ENCODE data around the gene PDGFRB.

PDGFRB gene

GRCh38 chr5:150190503-150190979, 34.9 kb upstream of the PDGFRB start:
- H3K9me3 ChIP-seq (ENCODE audit: control insufficient read depth, insufficient read depth, low read depth, low read length), result no peaks in the 10 kb centered on the region
- H3K36me3 ChIP-seq (ENCODE audit: control insufficient read depth, insufficient read depth, low read length), result no peaks in the 10 kb centered on the region
- H3K9ac ChIP-seq (ENCODE audit: low read length), result no peak overlapping the region
- H3K4me1 ChIP-seq (ENCODE audit: control insufficient read depth, insufficient read depth, low read length), result peaks cover 28% of the 10 kb centered on the region
- no peak overlapping the region for H3K27ac ChIP-seq (ENCODE audit: low read depth, low read length)
- peak overlapping the region; percentile 59 for H3K4me3 ChIP-seq (ENCODE audit: low read depth, low read length)
- H3K27me3 ChIP-seq (ENCODE audit: control insufficient read depth, insufficient read depth, low read length), result peaks cover 78% of the 10 kb centered on the region

- no peaks in the 10 kb centered on the region for H3K9me3 ChIP-seq (ENCODE audit: control insufficient read depth, insufficient read depth, low read depth, low read length)
- no peak within 1 kb of the TSS for H3K9ac ChIP-seq (ENCODE audit: low read length)
- H3K27me3 ChIP-seq (ENCODE audit: control insufficient read depth, insufficient read depth, low read length), result peaks cover 78% of the 10 kb centered on the region
- no peaks in the 10 kb centered on the region for H3K36me3 ChIP-seq (ENCODE audit: control insufficient read depth, insufficient read depth, low read length)
- H3K4me1 ChIP-seq (ENCODE audit: control insufficient read depth, insufficient read depth, low read length), result peaks cover 34% of the 10 kb centered on the region
- H3K4me3 ChIP-seq (ENCODE audit: low read depth, low read length), result peak within 1 kb of the TSS; percentile 59
- no peak within 1 kb of the TSS for H3K27ac ChIP-seq (ENCODE audit: low read depth, low read length)
These were observed 34.3 kb upstream of the PDGFRB start, which contains the start of gene SLC6A7 for GRCh38 chr5:150189728-150190502. SLC6A7 (plus strand) TSS chr5:150190062; CDS start chr5:150190328, 266 bp downstream.

- Histone ChIP-seq H3K4me3 (ENCODE audit: low read depth, low read length) (peak overlapping the region; percentile 59; the same call in 1 of the 2 replicates), H3K9me3 (ENCODE audit: control insufficient read depth, insufficient read depth, low read depth, low read length) (no peaks in the 10 kb centered on the region), H3K9ac (ENCODE audit: low read length) (no peak overlapping the region), H3K4me1 (ENCODE audit: control insufficient read depth, insufficient read depth, low read length) (peaks cover 37% of the 10 kb centered on the region), H3K27ac (ENCODE audit: low read depth, low read length) (no peak overlapping the region), H3K27me3 (ENCODE audit: control insufficient read depth, insufficient read depth, low read length) (peaks cover 78% of the 10 kb centered on the region), H3K36me3 (ENCODE audit: control insufficient read depth, insufficient read depth, low read length) (no peaks in the 10 kb centered on the region)
These were observed 33.7 kb upstream of the PDGFRB start for GRCh38 chr5:150189326-150189725.

GRCh38 chr5:150188146-150188842, 32.6 kb upstream of the PDGFRB start:
- H3K9ac ChIP-seq (ENCODE audit: low read length), result no peak overlapping the region
- no peaks in the 10 kb centered on the region for H3K36me3 ChIP-seq (ENCODE audit: control insufficient read depth, insufficient read depth, low read length)
- H3K27ac ChIP-seq (ENCODE audit: low read depth, low read length), result no peak overlapping the region
- no peaks in the 10 kb centered on the region for H3K9me3 ChIP-seq (ENCODE audit: control insufficient read depth, insufficient read depth, low read depth, low read length)
- peaks cover 42% of the 10 kb centered on the region for H3K4me1 ChIP-seq (ENCODE audit: control insufficient read depth, insufficient read depth, low read length)
- H3K4me3 ChIP-seq (ENCODE audit: low read depth, low read length), result no peak overlapping the region
- H3K27me3 ChIP-seq (ENCODE audit: control insufficient read depth, insufficient read depth, low read length), result peaks cover 84% of the 10 kb centered on the region

- H3K4me3 ChIP-seq (ENCODE audit: low read depth, low read length), result no peak overlapping the region
- no peak overlapping the region for H3K27ac ChIP-seq (ENCODE audit: low read depth, low read length)
- no peak overlapping the region for H3K9ac ChIP-seq (ENCODE audit: low read length)
- peaks cover 42% of the 10 kb centered on the region for H3K4me1 ChIP-seq (ENCODE audit: control insufficient read depth, insufficient read depth, low read length)
- H3K36me3 ChIP-seq (ENCODE audit: control insufficient read depth, insufficient read depth, low read length), result no peaks in the 10 kb centered on the region
- H3K9me3 ChIP-seq (ENCODE audit: control insufficient read depth, insufficient read depth, low read depth, low read length), result no peaks in the 10 kb centered on the region
- peaks cover 74% of the 10 kb centered on the region for H3K27me3 ChIP-seq (ENCODE audit: control insufficient read depth, insufficient read depth, low read length)
These were observed 31.3 kb upstream of the PDGFRB start for GRCh38 chr5:150186897-150187296.

GRCh38 chr5:150186137-150186536, 30.5 kb upstream of the PDGFRB start:
- H3K9me3 ChIP-seq (ENCODE audit: control insufficient read depth, insufficient read depth, low read depth, low read length), result no peaks in the 10 kb centered on the region
- H3K4me3 ChIP-seq (ENCODE audit: low read depth, low read length), result peak overlapping the region; percentile 30; the same call in 1 of the 2 replicates
- no peaks in the 10 kb centered on the region for H3K36me3 ChIP-seq (ENCODE audit: control insufficient read depth, insufficient read depth, low read length)
- H3K4me1 ChIP-seq (ENCODE audit: control insufficient read depth, insufficient read depth, low read length), result peaks cover 42% of the 10 kb centered on the region
- H3K27ac ChIP-seq (ENCODE audit: low read depth, low read length), result no peak overlapping the region
- H3K27me3 ChIP-seq (ENCODE audit: control insufficient read depth, insufficient read depth, low read length), result peaks cover 68% of the 10 kb centered on the region
- no peak overlapping the region for H3K9ac ChIP-seq (ENCODE audit: low read length)

GRCh38 chr5:150184990-150185912, 29.6 kb upstream of the PDGFRB start:
- no peaks in the 10 kb centered on the region for H3K36me3 ChIP-seq (ENCODE audit: control insufficient read depth, insufficient read depth, low read length)
- peaks cover 33% of the 10 kb centered on the region for H3K4me1 ChIP-seq (ENCODE audit: control insufficient read depth, insufficient read depth, low read length)
- no peak overlapping the region for H3K27ac ChIP-seq (ENCODE audit: low read depth, low read length)
- H3K9me3 ChIP-seq (ENCODE audit: control insufficient read depth, insufficient read depth, low read depth, low read length), result no peaks in the 10 kb centered on the region
- H3K27me3 ChIP-seq (ENCODE audit: control insufficient read depth, insufficient read depth, low read length), result peaks cover 59% of the 10 kb centered on the region
- no peak overlapping the region for H3K4me3 ChIP-seq (ENCODE audit: low read depth, low read length)
- no peak overlapping the region for H3K9ac ChIP-seq (ENCODE audit: low read length)

- Histone ChIP-seq H3K4me1 (ENCODE audit: control insufficient read depth, insufficient read depth, low read length) (peaks cover 28% of the 10 kb centered on the region), H3K4me3 (ENCODE audit: low read depth, low read length) (no peak overlapping the region), H3K9ac (ENCODE audit: low read length) (no peak overlapping the region), H3K27me3 (ENCODE audit: control insufficient read depth, insufficient read depth, low read length) (peaks cover 46% of the 10 kb centered on the region), H3K36me3 (ENCODE audit: control insufficient read depth, insufficient read depth, low read length) (no peaks in the 10 kb centered on the region), H3K9me3 (ENCODE audit: control insufficient read depth, insufficient read depth, low read depth, low read length) (no peaks in the 10 kb centered on the region), H3K27ac (ENCODE audit: low read depth, low read length) (no peak overlapping the region)
These were observed 28.4 kb upstream of the PDGFRB start for GRCh38 chr5:150184006-150184405.

- no peaks in the 10 kb centered on the region for H3K36me3 ChIP-seq (ENCODE audit: control insufficient read depth, insufficient read depth, low read length)
- peaks cover 40% of the 10 kb centered on the region for H3K27me3 ChIP-seq (ENCODE audit: control insufficient read depth, insufficient read depth, low read length)
- H3K9me3 ChIP-seq (ENCODE audit: control insufficient read depth, insufficient read depth, low read depth, low read length), result no peaks in the 10 kb centered on the region
- H3K4me1 ChIP-seq (ENCODE audit: control insufficient read depth, insufficient read depth, low read length), result peaks cover 28% of the 10 kb centered on the region
- H3K9ac ChIP-seq (ENCODE audit: low read length), result no peak overlapping the region
- no peak overlapping the region for H3K27ac ChIP-seq (ENCODE audit: low read depth, low read length)
- no peak overlapping the region for H3K4me3 ChIP-seq (ENCODE audit: low read depth, low read length)
These were observed 27.8 kb upstream of the PDGFRB start for GRCh38 chr5:150183436-150183835.

- no peak overlapping the region for H3K9ac ChIP-seq (ENCODE audit: low read length)
- H3K27me3 ChIP-seq (ENCODE audit: control insufficient read depth, insufficient read depth, low read length), result peaks cover 34% of the 10 kb centered on the region
- no peaks in the 10 kb centered on the region for H3K36me3 ChIP-seq (ENCODE audit: control insufficient read depth, insufficient read depth, low read length)
- no peak overlapping the region for H3K4me3 ChIP-seq (ENCODE audit: low read depth, low read length)
- no peaks in the 10 kb centered on the region for H3K9me3 ChIP-seq (ENCODE audit: control insufficient read depth, insufficient read depth, low read depth, low read length)
- peaks cover 28% of the 10 kb centered on the region for H3K4me1 ChIP-seq (ENCODE audit: control insufficient read depth, insufficient read depth, low read length)
- no peak overlapping the region for H3K27ac ChIP-seq (ENCODE audit: low read depth, low read length)
These were observed 27.1 kb upstream of the PDGFRB start for GRCh38 chr5:150182774-150183173.
